K562 (cell line): ENCODE measurements around the gene NANOG. TPM values are rescaled to one million over a fixed set of nuclear protein-coding genes. Genes with fewer than 3 reads are reported as not detected.
A peak's percentile ranks its signal among the peaks of the same experiment; 100 is the strongest.

Source experiments
- ATAC-seq: fragments of 200-7000 bp; cut with Tn5 transposase; 3 replicates; pipeline ENCODE4 v1.9.1; 2020; ENCODE audit warnings: moderate library complexity
- BruUV-seq: library from RNA; stranded (reverse); fragments of 400-500 nt; replicated peaks from 2 replicates; lab custom pipeline; 2021; lab: Mats Ljungman, UMichigan
- CTCF ChIA-PET: fragments of 300-600 bp; formaldehyde crosslinking; extraction: SDS; loops from one replicate; lab custom pipeline; 2021; ENCODE audit warnings: low intra/inter-chr PET ratio; lab: Yijun Ruan, JAX
- POLR2A ChIA-PET: fragments of 300-600, 350-650 bp; sonication (Branson Sonifier 250); formaldehyde crosslinking; extraction: SDS; loops from one replicate; lab custom pipeline; 2021; ENCODE audit warnings: antibody characterized with exemption, inconsistent platforms; lab: Yijun Ruan, JAX
- DNase-seq, 4 experiments: peaks; one replicate each; pipeline versions ENCODE4 v3.0.0 to v3.0.0-alpha.2; 2011 to 2018; ENCODE audit warnings: low spot score in 3 of 4, mixed read lengths in 3 of 4; ENCODE audit errors: extremely low read depth in 1 of 4
- FAIRE-seq: peaks from 2 replicates; lab custom pipeline; 2011; peaks lifted over from hg19 to GRCh38; lab: Jason Lieb, UNC
- H2AFZ ChIP-seq: 2 replicates; pipeline ENCODE4 v1.6.0; 2011; ENCODE audit warnings: low read depth, low read length, control low read depth, inconsistent platforms
- H3K27ac ChIP-seq: fragments of 200-600 bp; 3 replicates; pipeline ENCODE4 v1.8.0; 2011; ENCODE audit warnings: low read depth, mild to moderate bottlenecking, control low read depth, inconsistent platforms, low read length, moderate library complexity, mixed read lengths; ENCODE audit errors: extremely low read depth
- H3K27me3 ChIP-seq, 2 experiments: fragments of 300-600 bp in 1 of 2; 2 replicates in 1 of 2; 3 replicates in 1 of 2; pipeline versions ENCODE4 v1.6.0 to v1.8.0; 2011; ENCODE audit warnings: inconsistent platforms in 2 of 2, low read length in 2 of 2, mild to moderate bottlenecking in 1 of 2, mixed read lengths in 1 of 2, moderate library complexity in 1 of 2; ENCODE audit not compliant: control insufficient read depth in 2 of 2, insufficient read depth in 2 of 2
- H3K36me3 ChIP-seq: fragments of 300-600 bp; 3 replicates; pipeline ENCODE4 v1.8.0; 2011; ENCODE audit warnings: mild to moderate bottlenecking, low read length, inconsistent platforms; ENCODE audit not compliant: control insufficient read depth, insufficient read depth
- H3K4me1 ChIP-seq, 2 experiments: fragments of 200-600 bp in 1 of 2; replicated peaks in 1 of 2; 2 replicates in 1 of 2; 3 replicates in 1 of 2; pipeline versions ENCODE4 v1.5.1 to v1.8.0; 2011; ENCODE audit warnings: inconsistent platforms in 2 of 2, low read length in 2 of 2, mild to moderate bottlenecking in 1 of 2, mixed read lengths in 1 of 2, moderate library complexity in 1 of 2; ENCODE audit not compliant: control insufficient read depth in 2 of 2, insufficient read depth in 2 of 2
- H3K4me2 ChIP-seq: 2 replicates; pipeline ENCODE4 v1.6.1; 2011; ENCODE audit warnings: low read length, control low read depth, inconsistent platforms, mixed read lengths; ENCODE audit not compliant: insufficient read depth
- H3K4me3 ChIP-seq: fragments of 200-600 bp; sonication (generic), shearing (Covaris generic); 2 replicates; pipeline ENCODE4 v1.5.1; 2016; ENCODE audit warnings: control low read depth, inconsistent platforms
- H3K79me2 ChIP-seq: fragments of 200-600 bp; 3 replicates; pipeline ENCODE4 v1.8.0; 2011; ENCODE audit warnings: low read length, inconsistent platforms; ENCODE audit not compliant: control insufficient read depth, insufficient read depth
- H3K9ac ChIP-seq, 2 experiments: 2 replicates each; pipeline versions ENCODE4 v1.6.0 to v1.6.1; 2011; ENCODE audit warnings: low read depth in 2 of 2, low read length in 2 of 2, control low read depth in 1 of 2, inconsistent platforms in 1 of 2, mild to moderate bottlenecking in 1 of 2, mixed read lengths in 1 of 2; ENCODE audit not compliant: insufficient read depth in 1 of 2
- H3K9me1 ChIP-seq: one replicate; pipeline ENCODE4 v1.6.0; 2011; ENCODE audit warnings: inconsistent platforms, mild to moderate bottlenecking, low read length, moderate library complexity; ENCODE audit not compliant: control insufficient read depth, insufficient read depth
- H3K9me3 ChIP-seq: replicated peaks from 2 replicates; pipeline ENCODE4 v1.5.1; 2011; ENCODE audit warnings: low read depth, low read length, inconsistent platforms; ENCODE audit not compliant: control insufficient read depth, insufficient read depth
- H4K20me1 ChIP-seq: replicated peaks from 2 replicates; pipeline ENCODE4 v1.6.1; 2011; ENCODE audit warnings: low read length, inconsistent platforms, mixed read lengths; ENCODE audit not compliant: control insufficient read depth, insufficient read depth
- CEBPG ChIP-seq, 3 experiments: fragments of 200-800 bp in 1 of 3; sonication (Bioruptor generic) in 1 of 3; sonication (generic) in 1 of 3; formaldehyde crosslinking in 1 of 3; IDR thresholded peaks in 2 of 3; conservative IDR thresholded peaks in 1 of 3; 2 replicates each; pipeline versions ENCODE4 v1.6.1 to v1.8.0; 2016 to 2022; ENCODE audit warnings: missing compliant biosample characterization in 2 of 3, missing genetic modification characterization in 2 of 3, mild to moderate bottlenecking in 1 of 3, missing genetic modification reagents in 1 of 3
- CREM ChIP-seq: IDR thresholded peaks from 2 replicates; pipeline ENCODE4 v1.6.1; 2014; ENCODE audit warnings: antibody characterized with exemption, low read depth
- SNIP1 ChIP-seq: fragments of 450-650 bp; IDR thresholded peaks from 2 replicates; pipeline ENCODE4 v1.7.1; 2017; ENCODE audit warnings: low read depth, mild to moderate bottlenecking
- TAF15 ChIP-seq: fragments of 200-400 bp; formaldehyde crosslinking; IDR thresholded peaks from 2 replicates; pipeline ENCODE4 v1.6.1; 2017; ENCODE audit warnings: mild to moderate bottlenecking, low read depth, low read length, moderate library complexity
- TAL1 ChIP-seq: fragments of 450-650 bp; IDR thresholded peaks from 2 replicates; pipeline ENCODE4 v1.6.1; 2016; ENCODE audit warnings: mild to moderate bottlenecking
- ZNF507 ChIP-seq: conservative IDR thresholded peaks from 2 replicates; pipeline ENCODE4 v1.6.1; 2017; ENCODE audit warnings: missing genetic modification characterization, missing compliant biosample characterization
- WGBS: fragments of 100-300 bp; shearing (Covaris generic); methylation state at CpG from one replicate; pipeline ENCODE4 v1.1.6; 2016; ENCODE audit warnings: low coverage, mixed read lengths; ENCODE audit not compliant: insufficient coverage; ENCODE audit errors: missing lambda C conversion rate; 5-methylcytosine and 5-hydroxymethylcytosine counted together
- in situ Hi-C: fragments of 300-500 bp; cut with MboI; formaldehyde crosslinking; loops from 4 replicates; pipeline ENCODE4 v1.15.0; 2018; ENCODE audit warnings: inconsistent platforms, mixed read lengths
- intact Hi-C: fragments of 100-400 bp; cut with micrococcal nuclease; formaldehyde crosslinking; loops from 2 replicates; pipeline ENCODE4 v1.14.2; 2022
- polyA plus RNA-seq, 8 experiments: library from polyadenylated mRNA; depleted of rRNA in 4 of 8; stranded (reverse) in 5 of 8; unstranded in 3 of 8; fragments of >200 nt; fragmentation: Nextera tagmentation in 2 of 8; fragmentation: Illumina TruSeq in 1 of 8; extraction: Ambion mirVana in 2 of 8; extraction: Trizol in 1 of 8; gene quantifications; 2 replicates each; pipeline versions ENCODE4 v1.2.1 to v1.2.3, GENCODE V29; 2011 to 2014; ENCODE audit warnings: inconsistent platforms in 1 of 8, missing spikeins in 1 of 8
- total RNA-seq, 7 experiments: library from RNA; depleted of rRNA in 6 of 7; stranded (reverse); fragments of >200 nt in 6 of 7; fragmentation: Illumina TruSeq in 2 of 7; extraction: Trizol in 2 of 7; gene quantifications; 2 replicates each; pipeline versions ENCODE4 v1.2.1 to v1.2.3, GENCODE V29; 2011 to 2021; ENCODE audit warnings: low replicate concordance in 1 of 7
- TF ChIP-seq, protein P1 (sequence below): fragments of 200-800 bp; sonication (Bioruptor generic); IDR thresholded peaks from 2 replicates; pipeline ENCODE4 v1.6.1; 2017; ENCODE audit warnings: missing genetic modification characterization, missing compliant biosample characterization
- TF ChIP-seq, protein P2 (sequence below): sonication (generic); formaldehyde crosslinking; IDR thresholded peaks from 2 replicates; pipeline ENCODE4 v1.8.1; 2023; ENCODE audit warnings: mild to moderate bottlenecking, missing genetic modification reagents
- TF ChIP-seq, protein P3 (sequence below): fragments of 250-450 bp; sonication (Bioruptor Pico); IDR thresholded peaks from 2 replicates; pipeline ENCODE4 v1.8.0; 2022; ENCODE audit warnings: moderate library complexity, mild to moderate bottlenecking, inconsistent platforms
- TF ChIP-seq, protein P4 (sequence below): fragments of 450-650 bp; IDR thresholded peaks from 2 replicates; pipeline ENCODE4 v1.6.1; 2016
- TF ChIP-seq, protein P5 (sequence below): fragments of 250-450 bp; sonication (Bioruptor Pico); IDR thresholded peaks from 2 replicates; pipeline ENCODE4 v1.5.0; 2021; ENCODE audit warnings: mild to moderate bottlenecking, moderate library complexity

NANOG gene
- total and polyA plus RNA-seq, 9 of the 15 experiments (the other 6 are each of a cell fraction or from before 2014, with no cell fraction given) = 0.04 TPM; not detected in 8

DNA sequence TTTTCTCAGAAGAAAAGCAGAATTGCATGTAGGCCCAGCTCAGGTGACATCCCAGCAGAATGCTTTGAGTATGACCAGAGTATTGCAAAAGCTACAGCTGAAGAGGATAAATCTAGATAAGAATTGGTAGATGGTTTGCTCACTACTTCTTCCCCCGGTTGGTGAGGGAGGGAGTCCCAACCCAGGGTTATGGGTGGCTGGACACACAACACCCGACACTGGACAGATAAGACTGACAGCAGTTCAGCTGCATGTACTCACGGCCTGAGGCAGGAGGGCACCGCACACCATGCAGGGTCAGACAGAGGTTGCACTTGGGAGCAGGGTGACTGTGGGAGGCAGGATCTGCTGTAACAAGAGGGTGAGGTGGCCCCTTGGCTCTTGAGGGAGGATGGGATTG lies 40.4 kb upstream of the NANOG start:
- Histone ChIP-seq H3K27ac (no peak overlapping the region), H3K4me2 (no peak overlapping the region), H3K4me1 (no peaks in the 10 kb centered on the region; a peak in 1 of 5 replicates), H3K9me1 (no peaks in the 10 kb centered on the region), H3K27me3 (0 out of 5 replicates have a peak, but pooled peaks cover 0 to 4% of the 10 kb centered on the region in 2 experiments), H3K79me2 (no peaks in the 10 kb centered on the region), H3K4me3 (no peak overlapping the region), H3K9ac (peak overlapping the region in 1 of 2 experiments; percentile 58; a peak in 2 of 4 replicates), H2AFZ (no peak overlapping the region), H3K9me3 (no peaks in the 10 kb centered on the region), H4K20me1 (no peaks in the 10 kb centered on the region), H3K36me3 (no peaks in the 10 kb centered on the region)
- 0% methylated on average over 4 of the region's 4 CpGs for WGBS
- ATAC-seq = peak; percentile 76
- CTCF ChIA-PET = no interaction called here
- in situ Hi-C loops (no loop called here), intact Hi-C loops (no loop called here)
- no peak for FAIRE-seq
- DNase-seq = peak in 3 of 4 experiments; percentile 7 to 41 (median 23)
- no TSS peak for BruUV-seq
- POLR2A ChIA-PET = interaction anchor here (0.6 kb wide), 1 partner anchor 39 kb away, joined by 3 read pairs; no protein-coding TSS in a partner anchor
- TF ChIP-seq CEBPG (CRISPR knock-in tag; IDR thresholded peaks at IDR 0.05) = no peak
- peak; percentile 33 to 56; a peak in 3 of 4 replicates for TF ChIP-seq CEBPG (tag; conservative IDR thresholded peaks at IDR 0.05 in 1 of 2, IDR thresholded peaks at IDR 0.05 in 1 of 2)
- no peak for TF ChIP-seq TAF15
- peak; percentile 33; the same call in 1 of the 2 replicates for TF ChIP-seq TAL1
- TF ChIP-seq, protein P1, sequence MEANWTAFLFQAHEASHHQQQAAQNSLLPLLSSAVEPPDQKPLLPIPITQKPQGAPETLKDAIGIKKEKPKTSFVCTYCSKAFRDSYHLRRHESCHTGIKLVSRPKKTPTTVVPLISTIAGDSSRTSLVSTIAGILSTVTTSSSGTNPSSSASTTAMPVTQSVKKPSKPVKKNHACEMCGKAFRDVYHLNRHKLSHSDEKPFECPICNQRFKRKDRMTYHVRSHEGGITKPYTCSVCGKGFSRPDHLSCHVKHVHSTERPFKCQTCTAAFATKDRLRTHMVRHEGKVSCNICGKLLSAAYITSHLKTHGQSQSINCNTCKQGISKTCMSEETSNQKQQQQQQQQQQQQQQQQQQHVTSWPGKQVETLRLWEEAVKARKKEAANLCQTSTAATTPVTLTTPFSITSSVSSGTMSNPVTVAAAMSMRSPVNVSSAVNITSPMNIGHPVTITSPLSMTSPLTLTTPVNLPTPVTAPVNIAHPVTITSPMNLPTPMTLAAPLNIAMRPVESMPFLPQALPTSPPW (CRISPR knock-in tag) = peak; percentile 48; the same call in 1 of the 2 replicates
- no peak for TF ChIP-seq SNIP1
- TF ChIP-seq, protein P2, sequence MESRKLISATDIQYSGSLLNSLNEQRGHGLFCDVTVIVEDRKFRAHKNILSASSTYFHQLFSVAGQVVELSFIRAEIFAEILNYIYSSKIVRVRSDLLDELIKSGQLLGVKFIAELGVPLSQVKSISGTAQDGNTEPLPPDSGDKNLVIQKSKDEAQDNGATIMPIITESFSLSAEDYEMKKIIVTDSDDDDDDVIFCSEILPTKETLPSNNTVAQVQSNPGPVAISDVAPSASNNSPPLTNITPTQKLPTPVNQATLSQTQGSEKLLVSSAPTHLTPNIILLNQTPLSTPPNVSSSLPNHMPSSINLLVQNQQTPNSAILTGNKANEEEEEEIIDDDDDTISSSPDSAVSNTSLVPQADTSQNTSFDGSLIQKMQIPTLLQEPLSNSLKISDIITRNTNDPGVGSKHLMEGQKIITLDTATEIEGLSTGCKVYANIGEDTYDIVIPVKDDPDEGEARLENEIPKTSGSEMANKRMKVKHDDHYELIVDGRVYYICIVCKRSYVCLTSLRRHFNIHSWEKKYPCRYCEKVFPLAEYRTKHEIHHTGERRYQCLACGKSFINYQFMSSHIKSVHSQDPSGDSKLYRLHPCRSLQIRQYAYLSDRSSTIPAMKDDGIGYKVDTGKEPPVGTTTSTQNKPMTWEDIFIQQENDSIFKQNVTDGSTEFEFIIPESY = no peak
- no peak for TF ChIP-seq ZNF507 (tag)
- TF ChIP-seq, protein P3, sequence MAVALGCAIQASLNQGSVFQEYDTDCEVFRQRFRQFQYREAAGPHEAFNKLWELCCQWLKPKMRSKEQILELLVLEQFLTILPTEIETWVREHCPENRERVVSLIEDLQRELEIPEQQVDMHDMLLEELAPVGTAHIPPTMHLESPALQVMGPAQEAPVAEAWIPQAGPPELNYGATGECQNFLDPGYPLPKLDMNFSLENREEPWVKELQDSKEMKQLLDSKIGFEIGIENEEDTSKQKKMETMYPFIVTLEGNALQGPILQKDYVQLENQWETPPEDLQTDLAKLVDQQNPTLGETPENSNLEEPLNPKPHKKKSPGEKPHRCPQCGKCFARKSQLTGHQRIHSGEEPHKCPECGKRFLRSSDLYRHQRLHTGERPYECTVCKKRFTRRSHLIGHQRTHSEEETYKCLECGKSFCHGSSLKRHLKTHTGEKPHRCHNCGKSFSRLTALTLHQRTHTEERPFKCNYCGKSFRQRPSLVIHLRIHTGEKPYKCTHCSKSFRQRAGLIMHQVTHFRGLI (CRISPR knock-in tag) = peak; percentile 34; the same call in 1 of the 2 replicates
- TF ChIP-seq, protein P4, sequence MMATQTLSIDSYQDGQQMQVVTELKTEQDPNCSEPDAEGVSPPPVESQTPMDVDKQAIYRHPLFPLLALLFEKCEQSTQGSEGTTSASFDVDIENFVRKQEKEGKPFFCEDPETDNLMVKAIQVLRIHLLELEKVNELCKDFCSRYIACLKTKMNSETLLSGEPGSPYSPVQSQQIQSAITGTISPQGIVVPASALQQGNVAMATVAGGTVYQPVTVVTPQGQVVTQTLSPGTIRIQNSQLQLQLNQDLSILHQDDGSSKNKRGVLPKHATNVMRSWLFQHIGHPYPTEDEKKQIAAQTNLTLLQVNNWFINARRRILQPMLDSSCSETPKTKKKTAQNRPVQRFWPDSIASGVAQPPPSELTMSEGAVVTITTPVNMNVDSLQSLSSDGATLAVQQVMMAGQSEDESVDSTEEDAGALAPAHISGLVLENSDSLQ = peak; percentile 69
- TF ChIP-seq CREM = 0 out of 2 replicates have a peak, but pooled peaks have one; percentile 17
- TF ChIP-seq, protein P5, sequence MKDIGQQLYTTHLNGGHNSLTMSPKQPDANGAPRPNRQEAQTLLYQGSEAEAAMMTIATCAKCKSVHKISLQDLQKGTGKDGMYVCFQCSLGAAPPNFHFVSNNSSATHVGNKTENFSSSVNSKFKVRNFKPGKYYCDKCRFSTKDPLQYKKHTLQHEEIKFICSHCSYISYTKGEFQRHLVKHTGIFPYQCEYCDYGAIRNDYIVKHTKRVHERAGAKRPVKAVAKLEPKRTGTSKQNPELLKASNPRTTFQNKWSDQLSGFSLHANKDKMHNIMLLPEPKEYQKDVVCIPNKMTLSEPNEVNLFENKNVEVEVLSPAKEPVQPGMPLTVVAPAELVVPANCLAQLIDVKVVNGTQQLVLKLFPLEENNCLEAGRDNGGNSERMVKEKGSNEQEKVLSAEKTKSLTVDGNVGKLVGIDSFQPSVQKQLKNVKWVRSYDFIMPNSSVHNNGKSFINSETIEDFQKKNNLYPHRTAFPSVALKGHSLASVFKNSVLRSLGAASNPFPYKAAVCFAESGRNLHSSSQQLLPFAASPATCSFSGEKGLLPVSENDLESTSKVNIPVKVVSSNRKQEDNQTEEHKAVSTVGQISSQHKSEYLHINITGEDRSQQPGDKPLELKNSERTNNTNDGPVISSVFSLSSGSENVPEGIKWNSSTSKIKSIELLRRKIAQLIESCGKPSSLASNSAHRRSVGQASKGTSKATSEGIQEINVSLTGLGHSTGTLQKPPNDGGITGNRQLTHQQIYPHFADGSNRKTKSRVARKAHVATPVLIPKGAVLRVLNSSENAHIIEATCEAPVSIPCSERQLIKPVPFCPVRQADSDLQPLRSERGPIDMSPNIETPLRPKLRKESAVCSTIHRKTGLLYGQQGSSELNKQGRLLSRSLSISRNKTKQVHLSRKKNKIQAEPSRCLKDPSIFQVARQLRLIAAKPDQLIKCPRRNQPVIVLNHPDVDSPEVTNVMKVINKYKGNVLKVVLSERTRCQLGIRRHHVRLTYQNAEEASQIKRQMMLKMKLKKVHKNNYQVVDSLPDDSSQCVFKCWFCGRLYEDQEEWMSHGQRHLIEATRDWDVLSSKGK (CRISPR knock-in tag) = no peak
